H9 (cell line): ENCODE results near the gene PKD1. TPM values are rescaled to one million over a fixed set of nuclear protein-coding genes. Genes with fewer than 3 reads are reported as not detected.
A peak's percentile ranks its signal among the peaks of the same experiment; 100 is the strongest.
"Not testable (repeated sequence)": the region's sequence is repeated elsewhere in the genome, so short reads cannot be mapped to it uniquely, and the experiment has no call there.

ENCODE experiments used
- DNase-seq: peaks from one replicate; pipeline ENCODE4 v3.0.0-alpha.2; 2017
- H2AFZ ChIP-seq: one replicate; pipeline ENCODE4 v1.6.1; 2013; ENCODE audit warnings: mild to moderate bottlenecking, low read length, control low read depth, moderate library complexity
- H2AK5ac ChIP-seq: 2 replicates; pipeline ENCODE4 v1.6.1; 2013; ENCODE audit warnings: low read length, control low read depth, mixed read lengths; ENCODE audit not compliant: insufficient read length
- H2BK120ac ChIP-seq: one replicate; pipeline ENCODE4 v1.6.1; 2013; ENCODE audit warnings: low read depth, mild to moderate bottlenecking, low read length, control low read depth, inconsistent platforms; ENCODE audit not compliant: poor library complexity, severe bottlenecking
- H2BK12ac ChIP-seq: 2 replicates; pipeline ENCODE4 v1.6.1; 2013; ENCODE audit warnings: low read length, control low read depth, mixed read lengths, low read depth; ENCODE audit not compliant: insufficient read length
- H2BK15ac ChIP-seq: 2 replicates; pipeline ENCODE4 v1.6.1; 2013; ENCODE audit warnings: low read depth, low read length, control low read depth
- H2BK20ac ChIP-seq: one replicate; pipeline ENCODE4 v1.6.1; 2013; ENCODE audit warnings: low read depth, mild to moderate bottlenecking, low read length, control low read depth, inconsistent platforms; ENCODE audit not compliant: poor library complexity, severe bottlenecking
- H2BK5ac ChIP-seq: 2 replicates; pipeline ENCODE4 v1.6.1; 2013; ENCODE audit warnings: low read length, control low read depth, mixed read lengths; ENCODE audit not compliant: insufficient read length
- H3K14ac ChIP-seq: 2 replicates; pipeline ENCODE4 v1.6.1; 2013; ENCODE audit warnings: low read length, control low read depth; ENCODE audit not compliant: insufficient read depth
- H3K18ac ChIP-seq: 2 replicates; pipeline ENCODE4 v1.6.1; 2013; ENCODE audit warnings: low read depth, mild to moderate bottlenecking, mixed read lengths, low read length, control low read depth; ENCODE audit not compliant: insufficient read length
- H3K23ac ChIP-seq: 2 replicates; pipeline ENCODE4 v1.6.1; 2013; ENCODE audit warnings: low read length, control low read depth, mixed read lengths, low read depth; ENCODE audit not compliant: insufficient read length
- H3K23me2 ChIP-seq: 2 replicates; pipeline ENCODE4 v1.6.1; 2013; ENCODE audit warnings: low read depth, mild to moderate bottlenecking, mixed read lengths, low read length, control low read depth; ENCODE audit not compliant: insufficient read length, poor library complexity, severe bottlenecking
- H3K27ac ChIP-seq: 2 replicates; pipeline ENCODE4 v1.5.1; 2013; ENCODE audit warnings: low read length, control low read depth, mixed read lengths, low read depth; ENCODE audit not compliant: insufficient read length
- H3K27me3 ChIP-seq: 2 replicates; pipeline ENCODE4 v1.6.1; 2013; ENCODE audit warnings: low read length, control low read depth, inconsistent platforms; ENCODE audit not compliant: insufficient read depth
- H3K4ac ChIP-seq: 2 replicates; pipeline ENCODE4 v1.6.1; 2013; ENCODE audit warnings: low read depth, mild to moderate bottlenecking, control low read depth, inconsistent platforms, low read length, moderate library complexity
- H3K4me1 ChIP-seq: 2 replicates; pipeline ENCODE4 v1.6.1; 2013; ENCODE audit warnings: low read length, control low read depth, inconsistent platforms; ENCODE audit not compliant: insufficient read depth
- H3K4me2 ChIP-seq: 2 replicates; pipeline ENCODE4 v1.6.1; 2013; ENCODE audit warnings: low read length, control low read depth, mixed read lengths; ENCODE audit not compliant: insufficient read length, insufficient read depth
- H3K56ac ChIP-seq: 2 replicates; pipeline ENCODE4 v1.6.1; 2013; ENCODE audit warnings: low read depth, mild to moderate bottlenecking, mixed read lengths, low read length, control low read depth; ENCODE audit not compliant: insufficient read length
- H3K79me1 ChIP-seq: 2 replicates; pipeline ENCODE4 v1.6.1; 2013; ENCODE audit warnings: low read depth, mild to moderate bottlenecking, moderate library complexity, low read length, control low read depth, inconsistent platforms; ENCODE audit not compliant: insufficient read depth, poor library complexity, severe bottlenecking
- H3K79me2 ChIP-seq: 2 replicates; pipeline ENCODE4 v1.6.1; 2013; ENCODE audit warnings: low read length, control low read depth, inconsistent platforms; ENCODE audit not compliant: insufficient read depth
- H3K9ac ChIP-seq: 2 replicates; pipeline ENCODE4 v1.6.1; 2013; ENCODE audit warnings: low read length, control low read depth, mixed read lengths; ENCODE audit not compliant: insufficient read length; ENCODE audit errors: extremely low read depth
- H3K9me3 ChIP-seq: one replicate; pipeline ENCODE4 v1.6.1; 2013; ENCODE audit warnings: low read depth, low read length, inconsistent platforms; ENCODE audit not compliant: control insufficient read depth
- H3T11ph ChIP-seq: one replicate; pipeline ENCODE4 v1.6.1; 2013; ENCODE audit warnings: mild to moderate bottlenecking, low read length, control low read depth, inconsistent platforms
- H4K20me1 ChIP-seq: one replicate; pipeline ENCODE4 v1.6.1; 2013; ENCODE audit not compliant: control insufficient read depth, insufficient read length, insufficient read depth
- H4K5ac ChIP-seq: 2 replicates; pipeline ENCODE4 v1.6.1; 2013; ENCODE audit warnings: low read depth, mild to moderate bottlenecking, mixed read lengths, low read length, control low read depth; ENCODE audit not compliant: insufficient read length
- H4K8ac ChIP-seq: replicated peaks from 2 replicates; pipeline ENCODE4 v1.6.1; 2013; ENCODE audit warnings: low read length, control low read depth, mixed read lengths, low read depth; ENCODE audit not compliant: insufficient read length
- H4K91ac ChIP-seq: 2 replicates; pipeline ENCODE4 v1.6.1; 2013; ENCODE audit warnings: low read depth, mild to moderate bottlenecking, moderate library complexity, mixed read lengths, low read length, control low read depth; ENCODE audit not compliant: insufficient read length
- H3K27ac Mint-ChIP-seq, 3 experiments: 2 replicates in 2 of 3; 3 replicates in 1 of 3; pipeline ENCODE4 v1.8.0; 2020 to 2021; ENCODE audit warnings: mixed read lengths in 3 of 3, mild to moderate bottlenecking in 1 of 3, moderate library complexity in 1 of 3
- H3K27me3 Mint-ChIP-seq: 2 replicates; pipeline ENCODE4 v1.8.0; 2021; ENCODE audit warnings: low read depth, mild to moderate bottlenecking, moderate library complexity, mixed read lengths
- H3K36me3 Mint-ChIP-seq, 3 experiments: 2 replicates in 2 of 3; 3 replicates in 1 of 3; pipeline ENCODE4 v1.8.0; 2020 to 2021; ENCODE audit warnings: low read depth in 3 of 3, mixed read lengths in 3 of 3; ENCODE audit not compliant: insufficient read depth in 1 of 3
- H3K4me1 Mint-ChIP-seq, 2 experiments: 2 replicates each; pipeline ENCODE4 v1.8.0; 2020; ENCODE audit warnings: mixed read lengths in 2 of 2
- H3K4me3 Mint-ChIP-seq, 2 experiments: 2 replicates in 1 of 2; 3 replicates in 1 of 2; pipeline ENCODE4 v1.8.0; 2020 to 2021; ENCODE audit warnings: mild to moderate bottlenecking in 2 of 2, mixed read lengths in 2 of 2, moderate library complexity in 1 of 2
- H3K9me3 Mint-ChIP-seq, 2 experiments: 2 replicates in 1 of 2; 3 replicates in 1 of 2; pipeline ENCODE4 v1.8.0; 2020; ENCODE audit warnings: mild to moderate bottlenecking in 2 of 2, mixed read lengths in 2 of 2, moderate library complexity in 1 of 2
- WGBS: extraction: QIAGEN DNeasy Blood & Tissue Kit; methylation state at CpG from one replicate; pipeline ENCODE4 v1.1.7; 2013; ENCODE audit warnings: missing lambda C conversion rate, low lambda C conversion rate, mixed read lengths; ENCODE audit not compliant: insufficient read length; ENCODE audit errors: extremely low coverage; 5-methylcytosine and 5-hydroxymethylcytosine counted together
- total RNA-seq: library from RNA; stranded (reverse); gene quantifications from 2 replicates; pipeline ENCODE4 v1.2.1, GENCODE V29; 2021

The PKD1 gene
- total RNA-seq, 1 experiment from 2014 or later = 88.0 TPM

DNA sequence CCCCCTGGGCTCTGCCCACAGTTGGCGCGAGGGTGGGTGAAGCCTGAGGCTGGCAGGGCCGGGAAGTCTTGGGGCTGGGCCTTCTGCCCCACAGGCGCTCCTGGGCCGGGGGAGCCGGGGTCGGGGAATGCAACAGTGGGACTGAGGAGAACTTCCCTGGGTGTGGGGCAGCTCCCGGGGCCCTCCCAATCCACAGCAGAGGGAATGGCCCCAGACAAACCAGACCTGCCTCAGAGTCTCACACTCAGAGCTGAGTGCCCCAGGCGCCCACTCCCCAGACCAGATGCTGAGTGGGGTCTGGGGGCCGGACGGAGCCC lies 11.4 kb downstream of the PKD1 start:
- not testable (repeated sequence) for H3K4me1 ChIP-seq, H3K56ac ChIP-seq, H4K20me1 ChIP-seq, H3K9ac ChIP-seq, H2AK5ac ChIP-seq, H3K27ac Mint-ChIP-seq, H3K4me3 Mint-ChIP-seq, H3K27ac ChIP-seq, H3K27me3 ChIP-seq, H2BK12ac ChIP-seq, DNase-seq, H2BK15ac ChIP-seq, H3K9me3 Mint-ChIP-seq, H3K79me2 ChIP-seq, H3K23ac ChIP-seq, H2AFZ ChIP-seq, H3K27me3 Mint-ChIP-seq, H2BK20ac ChIP-seq, H4K5ac ChIP-seq, H3K4ac ChIP-seq, H2BK5ac ChIP-seq, H4K8ac ChIP-seq, H3K9me3 ChIP-seq, H3K14ac ChIP-seq, H3K79me1 ChIP-seq, H3K23me2 ChIP-seq, H3K4me2 ChIP-seq, H2BK120ac ChIP-seq, H3K36me3 Mint-ChIP-seq, H4K91ac ChIP-seq, H3T11ph ChIP-seq
- peaks cover 19 to 25% of the 10 kb centered on the region in 2 experiments for H3K4me1 Mint-ChIP-seq
- peak overlapping the region; percentile 48 for H3K18ac ChIP-seq
- no CpG with 5 or more reads among the region's 11 CpGs for WGBS

DNA sequence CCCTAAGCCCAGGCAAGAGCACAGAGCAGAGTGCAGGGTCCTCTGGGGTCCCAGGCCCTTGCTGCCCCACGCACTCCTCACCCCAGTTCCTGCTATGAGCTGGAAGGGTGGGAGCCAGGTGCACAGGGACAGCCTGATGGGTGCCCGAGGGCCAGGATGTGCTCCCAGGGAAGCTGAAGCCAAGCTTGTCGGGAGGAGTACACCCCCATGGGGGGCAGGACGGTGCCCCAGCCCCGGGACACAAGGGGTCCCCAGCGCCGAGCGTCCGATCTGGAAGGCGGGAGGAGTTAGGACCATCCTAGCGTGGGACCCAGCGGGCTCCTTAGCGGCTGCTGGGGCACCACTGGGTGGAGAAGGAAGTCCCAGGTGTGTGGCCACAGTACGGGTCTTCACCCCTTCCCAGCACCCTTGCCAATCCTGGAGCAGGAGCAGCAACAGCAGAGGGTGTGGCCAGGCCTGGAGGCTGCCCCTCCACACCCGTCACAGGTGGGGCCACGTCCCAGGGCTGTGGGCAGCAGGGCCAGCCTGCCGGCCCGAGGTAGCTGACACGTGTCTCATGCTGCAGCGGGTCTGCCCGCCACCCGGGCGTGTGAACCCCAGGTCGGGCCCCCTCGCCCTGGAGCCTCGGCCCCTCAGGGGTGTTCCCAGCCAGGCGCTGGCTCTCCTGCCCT lies 11.9 kb downstream of the PKD1 start:
- not testable (repeated sequence) for H3K9ac ChIP-seq, H3K27me3 Mint-ChIP-seq

More for the DNA sequence above, 11.9 kb downstream of the PKD1 start:
- H3K4me1 Mint-ChIP-seq = peaks cover 19 to 25% of the 10 kb centered on the region in 2 experiments
- not testable (repeated sequence) for H3K79me2 ChIP-seq, H2AFZ ChIP-seq, H3K9me3 Mint-ChIP-seq, H3K4me1 ChIP-seq, H3T11ph ChIP-seq, H3K23me2 ChIP-seq, H3K23ac ChIP-seq, H3K79me1 ChIP-seq, H2BK120ac ChIP-seq, DNase-seq, H3K27ac ChIP-seq, H3K4me2 ChIP-seq, H3K27me3 ChIP-seq, H3K36me3 Mint-ChIP-seq, H2BK15ac ChIP-seq, H4K5ac ChIP-seq, H3K9me3 ChIP-seq, H2AK5ac ChIP-seq, H3K4me3 Mint-ChIP-seq, H2BK20ac ChIP-seq, H4K8ac ChIP-seq, H4K20me1 ChIP-seq, H4K91ac ChIP-seq, H3K18ac ChIP-seq, H3K4ac ChIP-seq, H3K14ac ChIP-seq, H2BK5ac ChIP-seq, H3K56ac ChIP-seq, H3K27ac Mint-ChIP-seq, H2BK12ac ChIP-seq
- WGBS = no CpG with 5 or more reads among the region's 27 CpGs
